Kidney capillary endothelial cell (primary cell): ENCODE data around the gene EYA2.

Experiments
- DNase-seq: peaks from one replicate; pipeline ENCODE4 v3.0.0-alpha.2; 2018; ENCODE audit warnings: low spot score

EYA2 gene

DNA sequence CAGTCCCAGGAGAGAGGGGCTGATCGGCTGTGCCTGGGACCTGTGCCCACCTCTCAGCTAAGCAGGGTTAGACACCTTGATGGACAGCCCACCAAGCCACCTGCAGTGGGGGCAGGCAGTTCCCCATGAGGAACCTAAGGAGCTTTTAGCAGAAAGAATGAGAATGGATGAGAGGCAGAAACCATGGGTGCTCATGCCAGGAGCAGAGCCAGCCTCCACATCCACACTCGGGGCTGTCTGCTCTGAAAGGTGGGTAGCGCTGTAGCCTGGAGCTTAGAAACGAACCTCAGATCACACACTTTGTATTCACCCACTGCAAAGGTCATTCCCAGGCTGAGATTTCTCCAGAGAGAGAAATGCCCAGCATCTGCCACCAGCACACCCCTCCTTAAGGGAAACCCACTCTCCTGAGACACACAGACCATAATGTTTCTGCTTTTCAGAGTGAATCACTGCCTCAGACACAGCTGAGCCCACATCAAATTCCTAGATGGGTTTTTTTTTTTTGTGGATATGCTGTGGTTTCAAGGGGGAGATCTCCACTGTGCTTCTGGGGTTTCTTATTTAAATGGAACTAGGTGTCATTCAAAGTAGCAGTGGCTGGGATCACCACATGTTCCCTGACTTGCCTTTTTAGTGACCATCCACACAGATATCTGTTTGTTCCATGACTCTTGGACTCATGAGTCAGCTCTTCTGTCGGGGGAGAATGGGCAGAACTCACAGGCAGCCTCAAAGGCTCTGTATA lies 218.9 kb downstream of the EYA2 start:
- DNase-seq, result no peak

DNA sequence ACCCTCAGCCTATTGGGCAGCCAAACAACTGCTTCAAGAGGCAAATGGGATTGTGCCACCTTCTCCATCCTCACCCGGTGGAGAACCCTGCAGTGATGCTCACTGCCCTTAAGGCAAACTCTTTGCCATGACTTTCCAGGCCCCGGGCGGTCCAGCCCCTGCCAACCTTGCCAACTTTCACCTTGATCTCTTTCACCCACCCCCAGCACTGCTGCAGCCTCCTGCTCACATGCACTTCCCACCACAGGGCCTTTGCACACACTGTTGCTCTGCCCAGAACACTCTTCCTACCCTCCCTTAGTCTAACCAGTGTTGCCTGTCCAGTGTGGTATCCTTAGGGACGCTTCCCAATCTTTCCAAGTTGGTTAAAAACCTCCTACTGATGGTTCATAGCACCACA lies 221.1 kb downstream of the EYA2 start:
- no peak for DNase-seq

DNA sequence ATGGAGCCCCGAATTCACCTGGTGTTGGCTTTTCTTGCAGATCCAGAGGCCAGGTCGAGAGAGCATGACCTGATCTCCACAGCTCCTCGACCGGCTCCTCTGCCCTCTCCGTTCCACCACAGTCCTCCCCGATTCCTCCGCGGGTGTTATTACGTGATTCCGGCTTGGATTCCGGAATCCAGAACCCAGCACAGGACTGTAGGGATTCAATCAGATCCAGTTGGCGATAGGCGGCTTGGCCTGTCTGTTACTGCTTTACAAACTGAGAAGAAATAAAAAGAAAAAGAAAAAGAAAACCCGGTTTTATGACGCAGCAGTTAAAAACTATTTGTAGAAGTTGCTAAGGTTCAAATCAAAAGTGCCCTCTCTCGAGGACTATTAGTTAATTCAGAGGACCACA lies 222.7 kb downstream of the EYA2 start:
- no peak for DNase-seq

DNA sequence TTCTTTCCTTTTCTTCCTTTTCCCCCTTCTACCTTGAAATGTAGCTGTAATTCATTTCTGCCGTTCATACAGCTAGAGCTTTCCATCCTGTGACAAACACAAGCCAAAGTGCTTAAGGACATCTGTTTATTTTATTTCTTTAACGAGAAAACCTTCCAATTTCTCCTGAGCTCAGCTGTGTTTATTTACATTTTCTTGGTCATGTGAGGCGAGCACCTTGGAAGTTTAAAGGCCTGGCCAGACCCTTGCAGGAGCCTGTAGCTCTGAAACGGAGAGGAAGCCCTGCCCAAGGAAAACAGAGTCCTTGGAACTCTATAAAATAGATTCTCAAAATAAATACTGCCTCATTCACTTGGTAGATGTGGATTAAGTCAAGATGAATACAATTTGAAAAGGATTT lies 223.1 kb downstream of the EYA2 start:
- DNase-seq, result no peak

DNA sequence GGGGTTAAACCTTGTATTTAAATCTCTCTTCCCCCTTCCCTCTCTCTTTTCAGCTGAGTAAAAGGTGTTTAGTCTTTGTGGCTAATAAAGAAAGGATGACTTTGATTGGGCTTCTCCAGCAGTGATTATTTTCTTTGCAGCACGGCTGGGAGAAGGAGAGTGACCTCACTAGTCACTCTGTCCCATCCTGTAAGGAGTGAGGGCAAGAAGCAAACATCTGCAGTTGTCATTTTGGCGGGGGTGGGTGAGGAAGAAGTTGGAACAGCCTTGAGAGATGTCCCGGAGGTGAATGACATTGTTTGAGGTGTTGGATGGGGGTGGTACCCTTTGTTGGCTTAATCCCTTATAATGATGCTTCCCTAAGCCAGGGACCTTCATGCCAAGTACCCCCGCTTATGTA lies 223.6 kb downstream of the EYA2 start:
- no peak for DNase-seq

DNA sequence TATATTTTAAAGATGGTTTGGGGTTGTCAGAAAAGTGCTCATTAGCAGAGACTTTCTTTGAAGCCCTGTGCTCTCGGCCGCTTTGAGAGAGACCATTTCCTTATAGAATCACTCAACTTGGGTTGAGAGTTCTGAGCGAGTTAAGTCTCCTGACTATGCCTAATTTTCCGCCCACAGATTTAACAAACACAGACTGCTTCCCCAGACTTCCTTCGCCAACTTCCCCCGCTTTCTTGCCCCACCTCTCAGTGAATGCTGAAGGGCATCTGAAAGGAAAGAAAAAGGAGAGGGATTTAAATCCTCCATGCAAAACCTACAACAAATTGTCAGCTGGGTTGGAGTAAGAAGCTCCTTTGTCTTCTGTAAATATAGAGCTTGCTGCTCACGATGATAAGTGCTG lies 224.0 kb downstream of the EYA2 start:
- no peak for DNase-seq

DNA sequence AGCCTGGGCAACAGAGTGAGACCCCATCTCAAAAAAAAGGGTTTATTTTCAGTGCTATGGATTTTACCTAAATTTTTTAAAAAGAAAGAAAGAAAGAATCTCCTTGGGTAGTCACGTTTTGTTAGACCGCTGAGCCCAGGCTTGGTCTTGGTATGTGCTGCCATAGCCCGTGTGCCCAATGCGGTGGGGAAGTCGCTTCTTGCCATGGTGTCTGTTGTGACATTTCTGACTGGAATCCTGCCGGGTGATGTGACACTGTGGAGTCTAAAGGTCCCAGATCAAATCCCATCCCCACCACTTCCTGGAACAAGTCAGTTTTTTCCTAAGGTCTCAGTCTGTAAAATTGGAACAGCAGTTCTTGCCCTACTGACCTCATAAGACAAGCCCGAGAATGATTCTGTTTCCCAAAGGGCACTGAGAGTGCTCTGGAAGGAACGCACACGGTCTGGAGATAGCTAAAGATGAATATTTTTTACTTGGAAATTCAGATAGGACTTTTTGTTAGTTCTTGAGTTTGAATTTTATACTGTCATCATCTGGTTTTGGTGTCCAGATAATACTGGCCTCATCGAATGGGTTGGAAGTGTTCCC lies 225.8 kb downstream of the EYA2 start:
- no peak for DNase-seq

- DNase-seq, result no peak
Measured at GRCh38 chr20:47122560-47122959, 227.9 kb downstream of the EYA2 start.

GRCh38 chr20:47124181-47124717 lies 229.6 kb downstream of the EYA2 start:
- DNase-seq, result no peak

DNA sequence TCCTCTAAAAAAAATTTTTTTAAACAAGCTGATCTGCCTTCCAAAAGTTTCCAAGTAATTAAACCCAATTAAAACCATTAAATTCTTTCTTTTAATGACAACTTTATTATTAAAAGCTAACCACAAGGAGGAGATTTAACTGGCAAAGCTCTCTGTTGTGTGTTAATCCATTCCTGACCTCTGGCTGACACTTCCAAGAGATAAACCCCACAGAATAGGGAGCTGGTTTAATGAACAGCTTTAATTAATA lies 230.8 kb downstream of the EYA2 start:
- no peak for DNase-seq

GRCh38 chr20:47125758-47126591 lies 231.3 kb downstream of the EYA2 start:
- DNase-seq, result no peak

DNA sequence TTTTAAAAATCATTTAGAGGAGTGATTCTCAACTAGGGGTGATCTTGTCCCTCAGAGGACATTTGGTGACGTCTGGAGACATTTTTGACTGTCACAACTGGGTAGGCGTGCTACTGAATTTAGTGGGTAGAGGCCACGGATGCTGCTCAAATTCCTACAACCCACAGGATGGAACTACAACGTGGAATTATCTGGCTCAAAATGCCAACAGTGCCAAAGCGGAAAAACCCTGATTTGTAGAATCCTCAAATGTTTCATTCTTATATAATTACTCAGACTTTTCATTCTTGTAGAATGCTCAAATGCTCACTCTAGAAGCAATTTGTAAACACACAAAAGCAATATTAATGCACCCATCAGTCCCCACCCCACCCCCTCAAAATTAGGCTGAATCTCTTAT lies 232.1 kb downstream of the EYA2 start:
- DNase-seq, result no peak

DNA sequence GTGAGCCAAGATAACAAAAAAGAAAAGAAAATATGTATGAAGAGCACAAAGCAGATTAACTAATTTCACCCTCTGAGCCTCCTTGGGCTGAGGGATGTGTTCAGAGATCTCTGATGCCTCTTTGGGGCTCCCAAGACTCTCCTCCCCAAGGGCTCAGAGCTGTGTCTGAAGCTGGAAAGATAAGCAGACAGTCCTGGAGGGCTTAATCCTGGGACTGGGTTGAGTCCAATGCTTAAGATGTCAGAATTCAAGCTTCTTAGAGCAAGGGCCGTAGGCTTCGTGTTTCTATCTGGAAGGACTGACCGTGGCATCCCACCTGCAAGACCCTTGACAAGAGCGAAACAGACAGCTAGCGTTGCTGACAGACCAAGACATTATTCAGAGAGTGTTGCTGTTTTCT lies 232.9 kb downstream of the EYA2 start:
- DNase-seq, result no peak

GRCh38 chr20:47127999-47128398 lies 233.4 kb downstream of the EYA2 start:
- DNase-seq, result no peak

DNA sequence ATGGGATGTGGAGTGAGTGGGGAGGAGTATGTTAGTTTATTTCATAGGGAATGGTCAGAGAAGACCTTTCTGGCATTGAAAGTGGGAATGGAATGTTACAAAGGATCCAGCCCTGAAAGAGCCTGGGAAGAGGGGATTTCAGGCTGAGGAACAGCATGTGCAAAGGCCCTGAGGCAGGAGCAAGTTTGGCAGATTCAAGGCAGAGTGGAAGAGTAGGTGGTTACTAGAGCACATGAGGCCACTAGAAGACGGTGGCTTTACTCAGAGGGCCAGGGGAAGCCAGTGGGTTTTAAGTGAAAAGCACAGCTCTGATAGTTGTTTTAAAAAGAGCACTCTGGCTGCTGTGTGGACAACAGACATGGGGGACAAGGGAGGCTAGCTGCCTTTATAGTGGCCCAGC lies 234.7 kb downstream of the EYA2 start:
- no peak for DNase-seq

DNA sequence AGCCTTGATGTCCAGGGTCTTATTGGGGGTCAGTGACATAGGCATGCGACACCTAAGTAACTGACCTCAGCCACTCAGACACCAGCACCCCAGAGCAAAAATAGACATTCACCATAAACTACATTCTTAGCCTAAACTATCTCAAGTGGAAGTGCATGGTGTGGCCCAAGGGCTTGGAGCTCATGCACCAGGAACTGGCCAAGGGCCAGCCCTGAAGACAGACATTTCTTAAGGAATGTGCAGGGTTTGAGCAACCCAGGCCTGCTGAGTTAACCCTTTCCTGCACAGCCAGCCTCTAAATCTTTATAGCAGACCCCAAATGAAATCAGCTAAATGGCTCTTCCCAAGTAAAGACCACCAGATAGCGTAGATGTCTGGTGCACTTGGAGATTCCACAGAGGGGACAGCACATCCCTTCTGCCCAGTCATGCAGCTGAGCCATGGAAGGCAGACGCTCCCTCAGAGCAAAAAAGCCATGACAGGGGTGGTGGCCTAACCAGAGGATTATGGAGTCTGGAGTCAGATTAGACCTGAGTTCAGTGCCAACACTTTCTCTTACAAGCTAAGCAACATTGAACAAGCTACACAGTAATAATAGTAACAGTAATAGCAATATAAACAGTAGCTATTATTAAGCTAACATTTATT lies 239.3 kb downstream of the EYA2 start:
- DNase-seq, result no peak

DNA sequence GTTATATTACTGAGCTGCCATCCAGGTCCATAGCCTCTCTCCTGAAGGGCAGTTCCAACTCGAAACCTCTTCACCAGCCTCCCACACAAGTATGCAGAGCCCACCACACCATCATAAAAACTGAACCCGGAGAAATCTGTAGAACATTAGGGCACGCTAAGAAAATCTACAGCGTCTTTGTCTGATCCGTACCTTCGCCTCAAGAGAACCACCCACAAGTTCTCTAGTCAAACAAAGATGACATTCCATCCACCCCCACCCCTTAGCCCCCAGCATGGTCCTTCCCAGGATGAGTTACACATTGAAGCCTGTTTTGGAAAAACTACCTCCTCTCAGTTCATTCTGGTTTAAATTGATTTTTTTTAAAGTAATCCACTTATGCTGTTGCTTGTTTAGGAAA lies 242.1 kb downstream of the EYA2 start:
- DNase-seq, result no peak

- no peak for DNase-seq
Measured at GRCh38 chr20:47137231-47137870, 242.7 kb downstream of the EYA2 start.

DNA sequence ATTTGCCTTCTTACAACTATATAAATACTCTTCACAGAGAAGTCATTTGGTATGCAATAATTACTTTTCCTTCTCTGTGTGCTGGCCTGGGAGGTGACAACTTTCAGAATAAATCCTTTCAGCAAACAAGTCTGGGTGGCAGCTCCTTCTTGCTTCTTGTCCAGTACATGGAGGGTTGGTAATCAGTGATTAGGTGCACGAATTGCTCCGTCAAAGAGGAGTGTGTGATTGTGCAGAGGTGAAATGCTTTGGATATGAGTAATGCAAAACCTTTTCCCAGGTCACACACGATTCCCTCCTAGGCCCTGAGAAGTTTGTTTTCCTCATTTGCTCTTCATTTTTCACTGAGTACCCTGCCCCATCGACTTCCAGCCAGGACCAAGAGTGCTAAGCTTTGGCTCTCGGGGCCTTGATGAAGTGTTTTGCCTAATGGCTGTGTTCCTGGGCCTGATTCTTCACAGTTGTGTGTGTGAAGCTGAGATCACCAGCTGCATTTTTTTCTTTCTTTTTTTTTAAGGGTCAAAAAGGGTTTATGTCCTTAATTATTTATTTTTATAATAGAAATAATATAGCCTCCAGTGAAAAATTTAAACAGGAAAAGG lies 245.4 kb downstream of the EYA2 start:
- no peak for DNase-seq

- no peak for DNase-seq
Measured at GRCh38 chr20:47141350-47141921, 246.8 kb downstream of the EYA2 start.
